GM23248 (cell line): ENCODE results near the gene ANKRD55.
"Not testable (repeated sequence)": the region's sequence is repeated elsewhere in the genome, so short reads cannot be mapped to it uniquely, and the experiment has no call there.

ENCODE experiments used
- EZH2 ChIP-seq: fragments of 200-600 bp; sonication (generic); IDR thresholded peaks from 2 replicates; pipeline ENCODE4 v1.6.1; 2018; ENCODE audit warnings: antibody characterized with exemption, mild to moderate bottlenecking; ENCODE audit not compliant: insufficient read depth, poor library complexity, severe bottlenecking
- EZH2phosphoT487 ChIP-seq: fragments of 200-600 bp; sonication (generic); IDR thresholded peaks from 2 replicates; pipeline ENCODE4 v1.6.1; 2018; ENCODE audit warnings: antibody characterized with exemption, moderate library complexity, mild to moderate bottlenecking, low read depth; ENCODE audit not compliant: insufficient read depth

DNA sequence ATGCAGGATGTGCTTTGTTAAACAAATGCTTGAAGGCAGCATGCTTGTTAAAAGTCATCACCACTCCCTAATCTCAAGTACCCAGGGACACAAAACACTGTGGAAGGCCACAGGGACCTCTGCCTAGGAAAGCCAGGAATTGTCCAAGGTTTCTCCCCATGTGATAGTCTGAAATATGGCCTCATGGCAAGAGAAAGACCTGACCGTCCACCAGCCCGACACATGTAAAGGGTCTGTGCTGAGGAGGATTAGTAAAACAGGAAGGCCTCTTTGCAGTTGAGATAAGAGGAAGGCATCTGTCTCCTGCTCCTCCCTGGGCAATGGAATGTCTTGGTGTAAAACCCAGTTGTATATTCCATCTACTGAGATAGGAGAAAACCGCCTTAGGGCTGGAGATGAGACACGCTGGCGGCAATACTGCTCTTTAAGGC lies 75.9 kb downstream of the ANKRD55 start:
- TF ChIP-seq EZH2, EZH2phosphoT487: not testable (repeated sequence)
